ENCODE data around the gene MCC. TPM values are rescaled to one million over a fixed set of nuclear protein-coding genes. Genes with fewer than 3 reads are reported as not detected.

Gene MCC
- total RNA-seq, 1 experiment from 2014 or later = 7.6 TPM

DNA sequence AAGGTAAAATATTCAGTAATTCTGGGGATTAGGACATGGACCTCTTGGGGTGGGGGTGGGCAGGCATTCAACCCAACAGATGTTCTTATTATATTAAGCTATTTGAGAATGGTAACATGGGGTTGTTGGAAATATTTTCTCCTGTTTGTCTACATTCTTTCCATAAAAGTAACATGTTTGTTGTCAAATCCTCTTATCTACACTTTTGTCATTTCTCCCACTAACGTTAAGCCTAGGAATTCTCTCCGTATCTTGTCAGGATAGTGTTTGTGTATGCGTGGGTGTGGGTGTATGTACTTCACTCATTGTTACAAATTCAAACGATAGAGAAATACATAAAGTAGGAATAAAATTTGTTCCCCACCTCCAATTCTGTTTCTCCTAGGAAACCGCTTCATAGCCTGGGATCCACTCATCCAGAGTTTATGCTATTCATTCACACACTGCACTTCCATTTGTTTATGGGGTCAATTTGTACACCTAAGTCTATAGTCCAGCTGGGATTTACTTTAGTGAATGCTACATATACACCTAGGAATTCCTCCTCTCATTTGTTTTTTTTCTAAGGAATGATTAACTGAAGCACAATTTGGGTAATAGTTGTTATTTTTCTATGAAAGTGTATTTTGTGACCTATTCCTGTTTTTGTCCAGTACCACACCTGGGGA is 294.8 kb downstream of the MCC start:
- Histone ChIP-seq H3K27ac (ENCODE audit: insufficient read length, low read depth, low read length) (no peak overlapping the region), H3K4ac (ENCODE audit: low read depth, low read length) (no peak overlapping the region), H3K18ac (ENCODE audit: insufficient read length, low read depth, low read length) (no peak overlapping the region), H4K20me1 (ENCODE audit: control insufficient read depth, insufficient read depth, insufficient read length) (no peaks in the 10 kb centered on the region), H3K23me2 (ENCODE audit: insufficient read length, low read depth, low read length, poor library complexity, severe bottlenecking) (no peaks in the 10 kb centered on the region), H3K79me1 (ENCODE audit: insufficient read depth, low read depth, low read length, poor library complexity, severe bottlenecking) (no peaks in the 10 kb centered on the region), H4K5ac (ENCODE audit: insufficient read length, low read depth, low read length) (no peak overlapping the region), H2BK12ac (ENCODE audit: insufficient read length, low read depth, low read length) (no peak overlapping the region), H3K14ac (ENCODE audit: insufficient read depth, low read length) (no peak overlapping the region), H3K9me3 (ENCODE audit: control insufficient read depth, low read depth, low read length) (no peaks in the 10 kb centered on the region), H2BK15ac (ENCODE audit: low read depth, low read length) (no peak overlapping the region), H4K8ac (replicated peaks; ENCODE audit: insufficient read length, low read depth, low read length) (no peak overlapping the region), H3K4me1 (ENCODE audit: insufficient read depth, low read length) (no peaks in the 10 kb centered on the region; the same call in 1 of the 2 replicates), H2AFZ (ENCODE audit: low read length) (no peak overlapping the region), H3K9ac (ENCODE audit: extremely low read depth, insufficient read length, low read length) (no peak overlapping the region), H3K27me3 (ENCODE audit: insufficient read depth, low read length) (no peaks in the 10 kb centered on the region), H3K23ac (ENCODE audit: insufficient read length, low read depth, low read length) (no peak overlapping the region), H2AK5ac (ENCODE audit: insufficient read length, low read length) (no peak overlapping the region), H3T11ph (ENCODE audit: low read length) (no peak overlapping the region), H3K79me2 (ENCODE audit: insufficient read depth, low read length) (no peaks in the 10 kb centered on the region), H3K56ac (ENCODE audit: insufficient read length, low read depth, low read length) (no peak overlapping the region), H2BK5ac (ENCODE audit: insufficient read length, low read length) (no peak overlapping the region), H4K91ac (ENCODE audit: insufficient read length, low read depth, low read length) (no peak overlapping the region), H3K4me2 (ENCODE audit: insufficient read depth, insufficient read length, low read length) (no peak overlapping the region), H2BK120ac (ENCODE audit: low read depth, low read length, poor library complexity, severe bottlenecking) (no peak overlapping the region), H2BK20ac (ENCODE audit: low read depth, low read length, poor library complexity, severe bottlenecking) (no peak overlapping the region)
- Mint-ChIP-seq H3K27ac (no peak overlapping the region), H3K36me3 (ENCODE audit: insufficient read depth in 1 of 3, low read depth in 3 of 3) (peaks cover 4 to 18% (median 16%) of the 10 kb centered on the region in 3 experiments; a peak in 6 of 7 replicates), H3K4me3 (no peak overlapping the region), H3K9me3 (peaks cover 7% of the 10 kb centered on the region in 2 experiments), H3K4me1 (peaks cover 7% of the 10 kb centered on the region in 2 experiments), H3K27me3 (ENCODE audit: low read depth) (peaks cover 1% of the 10 kb centered on the region; the same call in 1 of the 2 replicates)
- no peak for DNase-seq
- no CpG with 5 or more reads among the region's 5 CpGs for WGBS (ENCODE audit: extremely low coverage, insufficient read length, low lambda C conversion rate)
- no peak for TF ChIP-seq CTCF (conservative IDR thresholded peaks at IDR 0.05)

All from H9 (cell line).